ENCODE results near the gene SCIN. TPM values are rescaled to one million over a fixed set of nuclear protein-coding genes. Genes with fewer than 3 reads are reported as not detected.
"Not testable (repeated sequence)": the region's sequence is repeated elsewhere in the genome, so short reads cannot be mapped to it uniquely, and the experiment has no call there.

Gene SCIN
- total and polyA plus RNA-seq, 7 donors, result 0.28 to 59.4 (median 1.8) TPM

DNA sequence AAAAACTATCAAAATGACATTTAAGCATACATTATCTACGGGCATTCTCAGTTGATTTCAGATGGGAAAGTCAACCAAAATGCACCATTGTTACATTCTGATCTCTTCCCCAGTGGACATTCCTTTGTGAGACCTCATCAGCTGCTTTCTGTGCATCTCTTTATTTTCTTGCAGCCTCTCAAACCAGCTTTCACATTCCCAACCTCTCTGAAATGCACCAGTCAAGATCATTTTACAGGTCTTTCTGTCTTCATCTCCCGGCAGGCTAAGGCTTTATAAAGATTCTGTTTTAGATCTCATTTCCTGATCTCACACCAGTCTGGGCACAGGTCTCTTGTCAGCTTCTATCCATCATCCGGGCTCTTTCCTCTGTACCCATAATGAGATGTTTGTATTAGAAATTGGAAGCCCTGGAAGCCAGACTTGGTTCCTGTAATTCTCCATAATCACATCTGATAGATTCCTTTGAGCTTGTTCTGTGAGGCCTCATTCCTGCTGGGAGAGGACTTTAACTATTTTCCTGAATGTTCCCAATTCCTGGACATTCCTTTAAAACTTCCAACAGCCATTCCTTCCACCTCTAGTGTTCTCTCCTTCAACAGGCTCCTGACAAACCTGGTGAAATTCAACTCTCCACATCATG lies 72.6 kb downstream of the SCIN start:
- Histone ChIP-seq H3K4me3 (no peak overlapping the region), H3K4me1 (peaks cover 0 to 27% (median 7%) of the 10 kb centered on the region in 4 donors), H3K36me3 (no peaks in the 10 kb centered on the region), H3K27me3 (no peaks in the 10 kb centered on the region), H3K27ac (no peak overlapping the region), H3K9me3 (no peaks in the 10 kb centered on the region)
- intact Hi-C loops (cut with DNase I), result no loop called here
- WGBS, 2 donors, result 87 to 90% methylated on average over 3 of the region's 3 CpGs
- TF ChIP-seq EP300 (IDR thresholded peaks at IDR 0.05) (no peak), POLR2A (IDR thresholded peaks at IDR 0.05) (no peak), POLR2AphosphoS5 (IDR thresholded peaks at IDR 0.05) (no peak)
- no peak for DNase-seq

DNA sequence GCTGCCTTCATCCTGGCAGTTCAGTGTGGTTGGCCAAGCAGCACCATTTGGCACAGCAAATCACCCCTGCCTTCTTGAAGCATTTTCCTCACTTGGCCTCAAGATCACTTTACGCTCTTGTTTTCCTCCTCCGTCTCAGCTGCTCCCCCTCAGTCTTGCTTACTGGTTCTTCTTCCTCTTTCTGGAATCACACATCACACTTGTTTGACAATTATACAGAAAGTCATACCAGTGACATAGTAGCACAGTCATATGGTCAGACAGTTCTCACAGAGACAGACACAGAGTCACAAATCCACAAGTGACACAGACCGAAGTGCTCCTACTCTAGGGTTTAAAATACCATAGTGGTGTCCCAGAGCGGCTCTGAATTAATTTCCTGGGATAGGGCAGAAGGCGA lies 73.1 kb downstream of the SCIN start:
- no peaks in the 10 kb centered on the region for H3K9me3 ChIP-seq
- no peak overlapping the region for H3K4me3 ChIP-seq
- H3K27ac ChIP-seq, result no peak overlapping the region
- peaks cover 0 to 22% (median 4%) of the 10 kb centered on the region in 4 donors for H3K4me1 ChIP-seq
- H3K27me3 ChIP-seq, result no peaks in the 10 kb centered on the region
- H3K36me3 ChIP-seq, result no peaks in the 10 kb centered on the region
- no peak for TF ChIP-seq POLR2A (IDR thresholded peaks at IDR 0.05)
- TF ChIP-seq, protein P1, sequence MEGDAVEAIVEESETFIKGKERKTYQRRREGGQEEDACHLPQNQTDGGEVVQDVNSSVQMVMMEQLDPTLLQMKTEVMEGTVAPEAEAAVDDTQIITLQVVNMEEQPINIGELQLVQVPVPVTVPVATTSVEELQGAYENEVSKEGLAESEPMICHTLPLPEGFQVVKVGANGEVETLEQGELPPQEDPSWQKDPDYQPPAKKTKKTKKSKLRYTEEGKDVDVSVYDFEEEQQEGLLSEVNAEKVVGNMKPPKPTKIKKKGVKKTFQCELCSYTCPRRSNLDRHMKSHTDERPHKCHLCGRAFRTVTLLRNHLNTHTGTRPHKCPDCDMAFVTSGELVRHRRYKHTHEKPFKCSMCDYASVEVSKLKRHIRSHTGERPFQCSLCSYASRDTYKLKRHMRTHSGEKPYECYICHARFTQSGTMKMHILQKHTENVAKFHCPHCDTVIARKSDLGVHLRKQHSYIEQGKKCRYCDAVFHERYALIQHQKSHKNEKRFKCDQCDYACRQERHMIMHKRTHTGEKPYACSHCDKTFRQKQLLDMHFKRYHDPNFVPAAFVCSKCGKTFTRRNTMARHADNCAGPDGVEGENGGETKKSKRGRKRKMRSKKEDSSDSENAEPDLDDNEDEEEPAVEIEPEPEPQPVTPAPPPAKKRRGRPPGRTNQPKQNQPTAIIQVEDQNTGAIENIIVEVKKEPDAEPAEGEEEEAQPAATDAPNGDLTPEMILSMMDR (IDR thresholded peaks at IDR 0.05), result no peak
- TF ChIP-seq POLR2AphosphoS5 (IDR thresholded peaks at IDR 0.05), result no peak
- TF ChIP-seq EP300 (IDR thresholded peaks at IDR 0.05), result no peak
- 79 to 92% methylated on average over 5 of the region's 5 CpGs for WGBS, 2 donors
- no peak for DNase-seq
- intact Hi-C loops (cut with DNase I), result no loop called here

DNA sequence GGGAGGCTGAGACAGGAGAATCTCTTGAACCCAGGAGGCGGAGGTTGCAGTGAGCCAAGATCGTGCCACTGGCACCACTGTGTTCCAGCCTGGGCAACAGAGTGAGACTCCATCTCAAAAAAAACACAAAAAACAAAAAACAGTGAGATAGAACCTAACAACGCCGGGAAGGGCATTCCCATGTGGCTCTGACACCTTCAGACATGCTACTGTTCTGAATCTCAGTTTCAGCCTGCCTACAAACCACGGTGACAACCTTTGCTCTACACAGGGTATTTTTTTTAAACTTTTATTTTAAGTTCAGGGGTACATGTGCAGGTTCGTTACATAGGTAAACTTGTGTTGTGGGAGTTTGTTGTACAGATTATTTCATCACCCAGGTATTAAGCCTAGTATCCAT lies 74.7 kb downstream of the SCIN start:
- H3K36me3 ChIP-seq; H3K27me3 ChIP-seq; H3K27ac ChIP-seq; intact Hi-C loops (cut with DNase I); DNase-seq; H3K4me3 ChIP-seq; H3K9me3 ChIP-seq; H3K4me1 ChIP-seq: not testable (repeated sequence)
- WGBS, 2 donors, result 79 to 83% methylated on average over 6 of the region's 6 CpGs

DNA sequence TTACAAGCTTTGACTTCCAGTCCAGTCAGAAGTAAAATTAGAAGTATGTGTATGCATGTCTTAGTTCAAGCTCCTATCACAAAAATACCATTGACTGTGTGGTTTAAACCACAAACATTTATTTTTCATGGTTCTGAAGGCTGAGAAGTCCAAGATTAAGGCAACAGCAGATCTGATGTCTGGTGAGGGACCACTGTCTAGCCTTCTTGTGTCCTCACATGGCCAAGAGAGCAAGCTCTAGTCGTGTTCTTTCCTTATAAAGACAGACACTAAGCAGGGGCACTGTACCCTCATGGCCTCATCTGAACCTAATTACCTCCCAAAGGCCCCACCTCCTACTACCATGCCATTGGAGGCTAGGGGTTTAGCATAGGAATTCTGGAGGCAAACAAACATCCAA lies 75.6 kb downstream of the SCIN start:
- H3K27ac ChIP-seq, result no peak overlapping the region
- no peak overlapping the region for H3K4me3 ChIP-seq
- intact Hi-C loops (cut with DNase I), result no loop called here

DNA sequence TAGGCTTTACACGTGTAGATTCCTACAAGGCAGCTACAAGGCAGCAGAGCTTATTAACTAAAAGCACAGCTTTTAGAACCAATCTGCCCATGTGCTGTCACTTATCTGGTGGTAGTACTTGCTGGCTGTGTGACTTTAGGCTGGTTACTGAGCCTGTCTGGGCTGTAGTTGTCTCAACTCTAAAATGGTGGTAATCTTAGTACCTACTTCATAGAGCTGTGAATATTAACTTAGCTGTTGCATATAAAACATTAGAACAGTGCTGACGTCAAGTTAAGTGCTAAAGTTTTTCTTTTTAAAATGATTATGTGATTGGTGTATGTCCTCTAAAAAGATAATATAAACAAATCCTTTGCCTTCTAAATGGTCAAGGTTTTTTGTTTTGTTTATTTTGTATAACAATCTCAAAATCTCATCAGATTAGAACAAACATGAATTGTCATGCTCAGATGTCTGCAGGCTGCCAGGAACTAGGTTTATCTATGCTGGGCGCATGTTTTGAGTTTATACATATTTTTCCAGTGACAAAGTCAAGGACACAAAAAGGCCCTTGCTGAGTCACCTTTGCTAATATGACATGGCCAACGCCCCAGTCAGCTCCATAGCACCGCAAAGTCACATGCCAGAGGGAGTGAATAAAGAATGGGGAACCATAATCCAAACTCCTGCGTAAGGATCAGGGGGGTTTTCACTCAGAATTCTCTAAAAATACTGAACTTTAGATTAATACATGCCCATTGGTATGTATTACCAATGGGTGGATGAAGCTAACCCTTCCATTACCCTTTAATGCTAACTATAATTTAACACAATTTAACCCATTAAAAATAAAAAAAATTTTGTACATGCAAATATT lies 77.1 kb downstream of the SCIN start:
- H3K36me3 ChIP-seq, result no peaks in the 10 kb centered on the region
- H3K27ac ChIP-seq, result no peak overlapping the region
- WGBS, 2 donors, result 62 to 81% methylated on average over 6 of the region's 6 CpGs
- no peak for DNase-seq
- intact Hi-C loops (cut with DNase I), result no loop called here
- peaks cover 0 to 6% (median 1%) of the 10 kb centered on the region in 4 donors for H3K4me1 ChIP-seq
- TF ChIP-seq, protein P1 (IDR thresholded peaks at IDR 0.05), result no peak
- TF ChIP-seq EP300 (IDR thresholded peaks at IDR 0.05) (no peak), POLR2A (IDR thresholded peaks at IDR 0.05) (no peak), POLR2AphosphoS5 (IDR thresholded peaks at IDR 0.05) (no peak)
- H3K9me3 ChIP-seq, result no peaks in the 10 kb centered on the region
- H3K27me3 ChIP-seq, result no peaks in the 10 kb centered on the region
- H3K4me3 ChIP-seq, result no peak overlapping the region

More for the DNA sequence above, 75.6 kb downstream of the SCIN start:
- TF ChIP-seq, protein P1 (IDR thresholded peaks at IDR 0.05), result no peak
- TF ChIP-seq POLR2A (IDR thresholded peaks at IDR 0.05) (no peak), POLR2AphosphoS5 (IDR thresholded peaks at IDR 0.05) (no peak), EP300 (IDR thresholded peaks at IDR 0.05) (no peak)
- H3K36me3 ChIP-seq, result no peaks in the 10 kb centered on the region
- peaks cover 0 to 6% (median 1%) of the 10 kb centered on the region in 4 donors for H3K4me1 ChIP-seq
- WGBS, 2 donors, result 63 to 69% methylated on average over 1 of the region's 1 CpG
- no peaks in the 10 kb centered on the region for H3K27me3 ChIP-seq
- no peaks in the 10 kb centered on the region for H3K9me3 ChIP-seq
- no peak for DNase-seq

All from sigmoid colon (tissue), 7 donors.